HepG2 (cell line): ENCODE results near the gene BPIFB6. TPM values are rescaled to one million over a fixed set of nuclear protein-coding genes. Genes with fewer than 3 reads are reported as not detected.

ENCODE experiments used
- ATM ChIP-seq: fragments of 450-650 bp; IDR thresholded peaks from 2 replicates; pipeline ENCODE4 v1.7.1; 2017; ENCODE audit warnings: mild to moderate bottlenecking, borderline replicate concordance
- BHLHE40 ChIP-seq: IDR thresholded peaks from 2 replicates; pipeline ENCODE4 v1.6.1; 2011; ENCODE audit warnings: low read length, improper control_type of control experiment
- DDIT3 ChIP-seq: sonication (generic); formaldehyde crosslinking; IDR thresholded peaks from 2 replicates; pipeline ENCODE4 v1.4.0; 2020; ENCODE audit warnings: mild to moderate bottlenecking, missing genetic modification reagents
- FOSL1 ChIP-seq: sonication (generic); formaldehyde crosslinking; IDR thresholded peaks from 2 replicates; pipeline ENCODE4 v1.9.0; 2021; ENCODE audit warnings: missing genetic modification reagents, borderline replicate concordance
- FOXK1 ChIP-seq: sonication (generic); formaldehyde crosslinking; IDR thresholded peaks from 2 replicates; pipeline ENCODE4 v1.4.0; 2020; ENCODE audit warnings: low read depth, missing genetic modification reagents, borderline replicate concordance
- GPN1 ChIP-seq: sonication (generic); formaldehyde crosslinking; IDR thresholded peaks from 2 replicates; pipeline ENCODE4 v1.5.1; 2020; ENCODE audit warnings: missing genetic modification reagents, borderline replicate concordance
- GRHL1 ChIP-seq: sonication (generic); formaldehyde crosslinking; conservative IDR thresholded peaks from 2 replicates; pipeline ENCODE4 v1.8.0; 2022; ENCODE audit warnings: missing genetic modification reagents
- HNRNPLL ChIP-seq: fragments of 200-400 bp; formaldehyde crosslinking; IDR thresholded peaks from 2 replicates; pipeline ENCODE4 v1.6.1; 2017; ENCODE audit warnings: mild to moderate bottlenecking, low read depth, low read length; ENCODE audit not compliant: poor library complexity, severe bottlenecking
- KDM5A ChIP-seq: fragments of 200-600 bp; sonication (generic); IDR thresholded peaks from 2 replicates; pipeline ENCODE4 v1.7.0; 2018; ENCODE audit warnings: antibody characterized with exemption, mild to moderate bottlenecking, low read length, borderline replicate concordance
- KLF6 ChIP-seq: IDR thresholded peaks from 2 replicates; pipeline ENCODE4 v1.8.0; 2016; ENCODE audit warnings: missing biosample characterization, missing genetic modification reagents
- MED1 ChIP-seq: sonication (generic); formaldehyde crosslinking; IDR thresholded peaks from 2 replicates; pipeline ENCODE4 v1.4.0; 2020; ENCODE audit warnings: missing genetic modification reagents
- MIER2 ChIP-seq: IDR thresholded peaks from 2 replicates; pipeline ENCODE4 v1.6.1; 2016; ENCODE audit warnings: missing biosample characterization, missing genetic modification reagents
- PAF1 ChIP-seq: IDR thresholded peaks from 2 replicates; pipeline ENCODE4 v1.6.1; 2016; ENCODE audit warnings: missing genetic modification reagents, missing compliant biosample characterization
- REXO4 ChIP-seq: sonication (generic); formaldehyde crosslinking; IDR thresholded peaks from 2 replicates; pipeline ENCODE4 v1.8.0; 2022; ENCODE audit warnings: missing genetic modification reagents, mild to moderate bottlenecking, borderline replicate concordance
- SMAD3 ChIP-seq: sonication (generic); formaldehyde crosslinking; IDR thresholded peaks from 2 replicates; pipeline ENCODE4 v1.4.0; 2020; ENCODE audit warnings: missing genetic modification reagents
- SUZ12 ChIP-seq: fragments of 150-350 bp; IDR thresholded peaks from 2 replicates; pipeline ENCODE4 v1.6.1; 2014; ENCODE audit warnings: low read depth, low read length
- UBTF ChIP-seq: sonication (generic); formaldehyde crosslinking; IDR thresholded peaks from 2 replicates; pipeline ENCODE4 v1.4.0; 2020; ENCODE audit warnings: mild to moderate bottlenecking, missing genetic modification reagents
- ZBTB26 ChIP-seq: IDR thresholded peaks from 2 replicates; pipeline ENCODE4 v1.6.1; 2016; ENCODE audit warnings: missing compliant biosample characterization, missing genetic modification reagents, borderline replicate concordance
- ZNF431 ChIP-seq: sonication (generic); formaldehyde crosslinking; IDR thresholded peaks from 2 replicates; pipeline ENCODE4 v1.9.0; 2022; ENCODE audit warnings: missing genetic modification reagents, low read depth, mild to moderate bottlenecking, borderline replicate concordance
- ZNF552 ChIP-seq: sonication (generic); formaldehyde crosslinking; IDR thresholded peaks from 2 replicates; pipeline ENCODE4 v1.9.0; 2022; ENCODE audit warnings: missing genetic modification reagents, mild to moderate bottlenecking, borderline replicate concordance
- ZNF589 ChIP-seq: sonication (generic); formaldehyde crosslinking; conservative IDR thresholded peaks from 2 replicates; pipeline ENCODE4 v1.8.0; 2022; ENCODE audit warnings: mild to moderate bottlenecking, moderate library complexity, missing genetic modification reagents
- polyA plus RNA-seq, 8 experiments: library from polyadenylated mRNA; depleted of rRNA in 3 of 8; stranded (reverse) in 7 of 8; unstranded in 1 of 8; fragments of >200 nt; fragmentation: Illumina TruSeq in 4 of 8; extraction: Trizol in 4 of 8; gene quantifications; 2 replicates each; pipeline versions ENCODE4 v1.2.1 to v1.2.3, GENCODE V29; 2011 to 2016; ENCODE audit warnings: low read depth in 4 of 8, missing spikeins in 1 of 8, mixed read lengths in 1 of 8; ENCODE audit not compliant: insufficient read depth in 1 of 8
- total RNA-seq, 5 experiments: library from RNA; depleted of rRNA; stranded (reverse); fragments of >200 nt; fragmentation: Illumina TruSeq; extraction: Trizol; gene quantifications; 2 replicates each; pipeline ENCODE4 v1.2.3, GENCODE V29; 2016; ENCODE audit warnings: low read depth in 1 of 5

BPIFB6 gene
- total and polyA plus RNA-seq, 2 of the 13 experiments (the other 11 are each of a cell fraction or from before 2014, with no cell fraction given) = 0.13 to 1.7 TPM

GRCh38 chr20:33009214-33010132, 22.0 kb upstream of the BPIFB6 start (continued):
- TF ChIP-seq MIER2 (peak; percentile 89), GPN1 (CRISPR knock-in tag) (no peak), KLF6 (CRISPR knock-in tag) (peak; percentile 50; the same call in 1 of the 2 replicates), BHLHE40 (no peak), PAF1 (CRISPR knock-in tag) (peak; percentile 49; the same call in 1 of the 2 replicates), FOXK1 (peak; percentile 64; the same call in 1 of the 2 replicates), REXO4 (CRISPR knock-in tag) (peak; percentile 15; the same call in 1 of the 2 replicates), ZNF552 (CRISPR knock-in tag) (peak; percentile 92; the same call in 1 of the 2 replicates), UBTF (CRISPR knock-in tag) (peak; percentile 97), DDIT3 (CRISPR knock-in tag) (0 out of 2 replicates have a peak, but pooled peaks have one; percentile 61), ATM (no peak), ZNF589 (CRISPR knock-in tag) (peak; percentile 96), SUZ12 (no peak), GRHL1 (CRISPR knock-in tag) (no peak), KDM5A (no peak), FOSL1 (CRISPR knock-in tag) (peak; percentile 6; the same call in 1 of the 2 replicates), HNRNPLL (peak; percentile 68), ZNF431 (CRISPR knock-in tag) (peak; percentile 95; the same call in 1 of the 2 replicates), MED1 (CRISPR knock-in tag) (peak; percentile 99), ZBTB26 (CRISPR knock-in tag) (peak; percentile 87), SMAD3 (CRISPR knock-in tag) (peak; percentile 92)
